ENCODE measurements around the gene PPP2R2C.
A peak's percentile ranks its signal among the peaks of the same experiment; 100 is the strongest.

PPP2R2C gene

DNA sequence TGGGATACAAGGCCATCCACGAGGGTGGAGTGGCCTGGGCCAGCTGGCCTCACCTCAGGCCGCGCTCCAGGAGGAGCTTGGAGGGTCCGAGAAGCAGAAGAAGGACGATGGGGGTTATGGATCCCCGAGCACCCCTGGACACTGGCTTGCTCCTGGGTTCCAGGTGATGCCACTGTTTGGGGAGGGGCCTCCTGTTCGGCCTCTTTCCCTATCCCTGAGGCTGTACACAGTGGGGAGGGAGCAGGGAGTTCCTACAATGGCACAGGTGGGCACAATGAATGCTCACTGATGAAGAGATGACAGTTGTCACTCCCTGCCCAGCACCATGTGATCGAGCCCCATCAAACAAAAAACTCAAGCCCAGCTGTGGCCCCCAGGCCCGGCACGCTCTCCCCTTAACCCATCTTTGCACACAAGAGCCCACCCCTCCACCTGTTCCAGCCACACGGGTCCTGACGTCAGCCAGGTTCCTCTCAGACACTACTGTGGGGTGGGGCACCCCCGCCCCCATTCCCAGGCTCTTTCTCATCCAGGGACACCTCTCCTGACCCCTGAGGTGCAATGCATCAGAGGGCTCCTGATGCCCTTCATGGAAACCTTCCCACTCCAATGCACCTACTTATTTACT, 132.5 kb downstream of the PPP2R2C start:
- DNase-seq = no peak

DNA sequence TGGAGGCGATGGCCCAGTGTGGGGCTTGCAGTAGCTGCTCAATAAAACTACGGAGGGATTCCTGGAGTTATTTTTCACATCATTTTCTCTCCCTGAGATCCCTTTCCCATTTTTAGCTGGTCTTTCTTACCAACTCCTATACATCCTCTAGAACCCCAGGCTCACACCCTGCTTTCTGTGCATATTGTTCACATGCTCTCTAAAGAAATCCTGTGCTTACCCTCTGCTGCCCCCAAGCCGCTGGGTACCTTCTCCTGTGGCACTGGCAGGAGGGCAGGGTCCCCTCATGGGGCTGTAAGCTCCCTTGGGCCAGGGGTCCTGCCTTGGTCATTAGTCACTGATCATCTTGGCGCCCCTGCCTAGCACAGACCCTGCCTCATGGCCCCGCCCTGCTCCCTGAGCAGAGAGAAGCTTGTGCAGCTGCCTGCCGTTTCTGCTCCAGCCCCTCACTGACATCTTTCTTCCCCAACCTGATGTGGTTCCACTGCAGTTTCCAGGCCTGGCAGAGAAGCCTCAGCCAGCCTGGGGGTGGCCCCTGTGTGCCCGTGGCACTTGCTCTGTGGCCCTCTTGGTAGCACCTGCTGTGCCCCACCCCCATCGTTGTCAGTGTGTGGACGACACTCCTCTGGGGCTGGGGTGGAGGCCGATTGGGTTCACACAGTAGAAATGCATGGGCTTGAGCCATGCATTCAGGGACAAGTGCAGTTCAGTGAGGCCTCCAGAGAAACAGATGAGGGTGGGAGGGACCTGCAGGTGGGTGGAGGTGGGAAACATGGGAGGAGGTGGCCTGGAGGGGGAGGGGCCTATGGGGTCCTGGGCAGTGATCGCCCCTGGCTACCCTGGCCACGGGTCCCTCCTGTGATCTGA, 133.2 kb downstream of the PPP2R2C start:
- no peak for DNase-seq

DNA sequence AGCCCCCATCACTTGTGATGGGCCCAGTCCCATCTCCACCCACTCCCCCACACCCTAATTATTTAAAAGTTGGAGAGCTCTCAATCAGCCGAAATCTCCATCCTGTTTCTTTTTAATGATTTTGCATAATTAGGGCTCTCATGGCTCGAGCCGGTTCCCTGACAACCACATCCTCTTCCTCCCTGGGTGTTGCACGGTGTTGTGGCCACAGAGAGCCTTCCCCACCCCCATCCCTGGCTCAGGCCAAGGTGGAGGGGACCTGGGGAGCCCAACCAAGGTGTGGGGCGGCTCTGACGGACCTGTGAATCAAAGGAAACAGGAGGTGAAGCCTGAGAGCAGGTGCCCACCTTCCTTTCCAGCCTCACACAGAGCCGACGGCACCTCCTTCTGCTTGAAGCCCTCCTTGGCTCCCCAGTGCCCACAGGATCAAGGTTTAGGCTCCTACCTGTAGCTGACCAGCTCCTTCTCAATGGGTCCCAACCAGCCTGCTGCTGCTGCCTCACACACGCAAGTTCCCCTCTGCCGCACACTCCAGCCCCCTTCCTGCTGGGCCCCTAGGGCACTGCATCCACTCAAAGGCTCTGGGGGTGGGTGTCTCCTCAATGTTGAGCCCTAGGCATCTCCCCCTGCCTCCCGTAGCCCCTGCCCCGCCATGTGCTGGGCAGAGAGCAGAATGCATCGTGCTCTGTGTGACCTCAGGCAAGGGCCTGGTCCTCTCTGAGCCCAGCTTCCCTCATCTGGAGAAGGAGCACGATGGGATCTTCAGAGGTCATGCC, 134.1 kb downstream of the PPP2R2C start:
- no peak for DNase-seq

DNA sequence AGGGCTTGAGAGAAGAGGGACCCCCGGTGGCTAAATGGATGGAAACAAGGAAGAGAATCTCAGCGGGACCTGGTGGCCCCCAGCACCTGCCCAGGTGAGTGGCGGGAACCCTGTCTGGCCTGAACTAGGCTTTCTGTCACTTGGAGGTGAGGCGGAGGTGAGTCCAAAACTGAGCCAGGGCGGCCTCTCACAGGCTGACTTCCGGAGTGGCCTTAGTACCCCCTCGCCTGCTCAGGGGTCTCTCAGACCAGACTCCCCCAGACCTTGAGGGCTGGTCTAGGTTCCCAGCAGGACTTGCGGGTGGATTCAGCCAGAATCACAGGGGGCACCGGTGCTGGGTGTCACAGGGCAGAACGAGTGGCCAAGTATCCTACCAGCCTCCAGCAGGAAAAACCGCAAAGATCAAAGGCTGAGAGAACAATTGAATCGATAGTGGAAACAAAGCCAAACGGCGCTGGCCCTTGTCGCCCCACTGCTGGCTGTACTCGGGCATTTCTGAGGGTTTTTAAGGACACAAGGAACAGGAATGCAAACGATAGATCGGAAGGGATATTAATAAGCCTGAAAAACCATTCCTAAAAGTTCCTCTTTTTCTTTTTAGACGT, 135.0 kb downstream of the PPP2R2C start:
- DNase-seq = no peak

DNA sequence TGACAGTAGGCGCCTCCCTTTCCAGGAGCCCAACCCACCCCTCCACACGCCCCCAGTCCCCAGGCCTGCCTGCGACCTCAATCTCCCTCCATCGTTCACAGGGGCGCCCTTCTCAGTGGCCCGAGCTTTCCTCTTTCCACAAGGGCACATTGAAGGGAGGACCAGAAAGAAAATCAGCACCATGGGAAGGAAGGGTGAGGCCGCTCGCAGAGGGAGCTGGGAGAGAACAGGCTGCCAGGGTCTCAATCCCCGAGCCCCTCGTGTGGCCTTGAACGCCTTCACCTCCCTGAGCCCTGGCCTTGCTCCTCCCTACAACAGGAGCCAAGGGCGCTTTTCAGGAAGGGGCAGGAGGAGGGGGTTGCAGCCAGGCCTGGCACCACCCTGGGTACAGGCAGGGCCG, 136.2 kb downstream of the PPP2R2C start:
- no peak for DNase-seq

DNA sequence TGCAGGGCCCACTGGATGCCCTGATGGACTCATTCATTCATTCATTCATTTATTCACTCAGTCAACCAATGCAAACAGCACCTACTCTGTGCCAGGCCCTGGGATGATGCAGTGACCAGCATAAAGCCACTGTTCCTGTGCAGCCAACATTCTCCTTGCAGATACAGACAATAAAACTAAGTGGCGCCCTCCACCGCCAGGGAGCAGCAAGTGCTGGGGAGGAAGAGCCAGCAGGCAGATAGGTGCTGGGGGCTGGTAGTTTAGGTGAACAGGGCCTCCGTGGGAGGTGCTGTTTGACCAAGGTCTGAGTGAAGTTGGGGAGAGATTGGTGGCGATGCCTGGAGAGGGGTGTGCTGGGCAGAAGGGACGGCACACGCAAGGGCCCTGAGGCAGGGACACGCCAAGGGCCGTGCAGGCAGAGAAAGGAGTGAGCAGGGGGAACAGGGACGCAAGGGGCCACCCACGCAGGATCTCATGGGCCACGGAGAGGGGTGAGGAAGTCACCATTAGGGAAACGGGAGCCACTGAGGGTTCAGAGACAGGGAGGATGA, 137.3 kb downstream of the PPP2R2C start:
- DNase-seq = no peak

DNA sequence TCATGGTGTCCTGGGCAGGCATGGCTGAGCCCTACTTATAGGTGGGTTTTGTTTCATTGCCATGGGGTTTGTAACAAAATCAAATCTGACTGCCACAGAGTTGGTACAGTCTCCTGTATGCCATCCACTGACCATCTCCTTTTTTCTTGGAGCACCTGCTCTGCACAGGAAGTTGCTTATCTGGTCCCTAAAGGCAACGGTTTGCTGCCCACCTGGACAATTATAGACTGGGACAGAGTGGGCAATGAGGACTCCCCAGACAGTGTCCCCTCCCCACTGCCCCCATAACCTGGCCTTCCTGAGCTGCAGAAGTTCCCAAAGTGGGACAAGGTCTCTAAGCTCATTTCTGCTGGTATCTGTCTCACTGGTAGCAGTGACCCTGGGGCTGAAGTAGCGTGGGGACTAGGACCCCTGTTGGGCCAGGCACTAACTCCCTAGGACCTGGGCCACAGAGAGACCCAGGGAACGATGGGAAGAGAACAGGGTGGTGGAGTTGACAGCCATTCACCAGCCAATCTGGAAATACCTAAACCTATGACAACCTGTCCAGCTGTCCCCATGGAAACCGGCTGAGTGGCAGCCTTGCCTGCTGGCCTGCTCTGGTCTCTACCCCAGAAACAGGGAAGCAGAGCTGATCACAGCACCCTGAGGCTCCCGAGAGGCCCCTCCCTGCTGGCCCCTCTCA, 138.1 kb downstream of the PPP2R2C start:
- no peak for DNase-seq

DNA sequence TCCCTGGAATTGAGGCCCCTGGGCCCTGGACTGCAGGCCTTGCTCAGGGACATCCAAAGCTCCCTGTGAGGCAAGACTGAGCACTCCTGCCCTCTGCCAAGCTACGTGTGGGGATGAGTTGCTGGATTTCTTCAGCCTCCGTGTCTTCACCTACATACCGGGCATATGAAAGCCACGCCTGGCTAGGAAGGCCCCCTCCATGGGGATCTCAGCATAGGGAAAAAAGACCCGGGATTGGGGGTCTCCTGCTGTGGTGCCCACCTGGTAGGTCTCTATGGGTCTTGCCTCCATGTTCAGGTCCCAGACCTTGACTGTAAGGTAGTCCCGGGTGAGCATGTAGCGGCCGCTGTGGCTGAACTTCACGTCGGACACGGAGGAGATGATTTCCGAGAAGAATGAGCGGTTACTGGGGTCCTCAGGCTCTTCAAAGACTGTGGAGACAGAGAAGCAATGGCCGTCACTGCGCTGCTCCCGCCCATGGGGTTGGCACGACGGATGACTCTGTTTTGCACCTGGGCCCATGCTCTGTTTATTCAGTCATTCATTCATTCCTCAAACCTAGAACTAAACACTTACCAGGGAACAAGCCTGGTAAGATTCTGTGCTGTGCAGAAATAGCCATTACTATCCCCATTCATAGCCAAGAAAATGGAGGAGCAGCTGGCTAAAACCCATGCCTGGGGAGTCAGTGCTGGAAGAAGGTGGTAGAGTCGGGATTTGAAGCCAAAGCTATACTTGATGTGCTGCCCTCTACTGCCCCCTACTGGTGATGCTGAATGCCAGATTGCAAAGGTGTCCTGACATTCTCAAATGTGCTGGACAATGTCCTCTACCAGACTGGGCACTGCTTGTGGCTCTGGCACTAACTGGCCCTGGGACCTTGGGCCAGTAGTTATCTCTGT, 138.9 kb downstream of the PPP2R2C start:
- DNase-seq = no peak

DNA sequence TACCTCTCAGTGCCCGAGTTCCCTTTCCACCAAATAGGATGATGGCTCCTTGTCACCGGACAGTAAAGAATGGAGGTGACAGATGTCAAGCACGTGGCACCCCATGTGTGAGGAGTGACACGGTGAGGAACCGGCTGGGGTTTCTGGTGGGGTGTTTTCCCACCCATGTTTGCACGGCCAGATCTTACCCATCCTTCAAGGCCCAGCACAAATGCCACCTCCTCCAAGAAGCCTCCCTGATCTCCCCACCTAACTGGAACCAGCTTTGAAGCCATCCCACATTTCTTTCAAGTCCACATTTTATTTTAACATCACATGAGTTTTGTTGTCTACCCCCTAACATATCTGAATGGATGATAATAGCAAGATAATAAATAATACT, 139.8 kb downstream of the PPP2R2C start:
- DNase-seq = no peak

DNA sequence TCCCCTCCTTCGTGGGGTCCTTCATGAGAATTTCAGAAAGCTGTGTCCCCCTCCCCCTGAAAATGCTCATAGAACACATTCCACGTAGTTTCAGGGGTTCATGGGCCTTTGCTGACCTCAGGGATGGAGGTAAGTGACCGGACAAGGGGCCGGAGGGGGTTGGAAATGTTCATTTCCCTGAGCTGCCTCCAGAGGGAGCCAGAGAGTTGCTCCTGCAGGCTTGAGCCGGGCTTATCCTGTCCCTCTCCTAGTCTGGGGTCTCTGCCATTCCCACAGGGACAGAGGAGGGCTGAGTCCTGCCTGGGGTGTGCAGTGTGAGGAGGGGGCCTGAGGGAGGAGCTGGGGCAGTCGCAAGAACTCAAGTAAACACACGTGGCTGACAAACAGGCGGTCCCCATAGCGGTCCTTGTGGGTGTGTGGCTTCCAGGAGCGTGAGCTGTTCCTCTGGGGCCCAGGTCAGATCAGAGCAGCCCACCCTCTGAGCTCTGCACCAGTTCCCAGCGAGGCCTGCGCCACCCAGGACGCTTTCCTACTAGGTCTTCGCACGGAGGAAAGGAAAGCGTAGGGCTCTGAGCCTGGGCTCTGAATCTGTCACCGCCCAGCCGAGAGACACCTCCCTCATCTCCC, 140.3 kb downstream of the PPP2R2C start:
- no peak for DNase-seq

DNA sequence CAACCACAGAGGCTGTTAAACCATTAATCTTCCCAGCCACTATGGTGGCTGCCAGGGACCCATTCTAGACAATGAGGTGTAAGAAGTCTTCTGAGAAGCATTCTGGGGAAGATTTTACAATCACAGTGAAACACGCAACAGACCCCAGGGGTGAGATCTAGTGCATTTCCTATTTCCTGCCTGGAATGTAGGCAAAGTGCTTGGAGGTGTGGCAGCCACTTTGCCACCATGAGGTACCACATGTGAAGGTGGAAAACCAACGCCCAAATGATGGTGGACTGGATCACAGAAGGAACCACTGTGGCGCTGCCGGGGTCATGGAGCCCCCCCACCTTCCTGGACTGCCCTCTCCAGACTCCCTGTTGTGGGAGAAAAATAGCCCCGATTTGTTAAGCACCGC, 140.9 kb downstream of the PPP2R2C start:
- DNase-seq = no peak

DNA sequence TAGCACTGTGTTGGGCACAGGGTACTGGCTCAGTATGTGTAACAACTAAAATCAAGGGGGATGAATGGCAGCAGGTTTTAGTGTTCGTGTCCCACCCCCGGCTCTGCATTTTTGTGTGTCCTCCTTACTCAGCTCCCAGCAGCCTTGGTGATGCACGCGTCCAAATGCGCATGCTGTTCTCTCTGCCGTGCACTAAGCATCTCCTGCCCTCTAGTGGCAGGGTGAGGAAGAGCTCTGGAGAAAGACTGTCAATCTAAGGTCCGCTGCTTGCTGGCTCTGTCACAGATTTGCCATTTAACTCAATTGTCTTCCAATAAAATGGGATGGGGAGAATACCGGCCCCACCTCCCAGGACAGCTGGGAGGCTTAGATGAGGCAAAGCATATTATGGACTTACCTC, 141.4 kb downstream of the PPP2R2C start:
- no peak for DNase-seq

DNA sequence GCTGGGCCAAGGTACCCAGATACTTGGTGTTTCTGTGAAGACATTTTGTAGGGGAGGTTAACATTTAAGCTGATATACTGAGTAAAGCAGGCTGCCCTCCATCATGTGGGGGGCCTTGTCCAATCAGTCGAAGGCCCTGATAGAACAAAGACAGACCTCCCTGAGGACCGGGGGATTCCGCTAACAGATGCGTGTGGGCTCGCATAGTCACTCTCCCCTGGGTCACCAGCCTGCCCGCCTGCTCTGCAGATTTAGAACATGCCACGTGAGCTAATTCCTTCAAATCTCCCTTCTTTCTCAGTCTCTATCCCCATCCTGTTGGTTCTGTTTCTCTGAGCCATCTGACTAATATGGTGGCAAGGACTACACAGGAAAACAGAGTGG, 142.0 kb downstream of the PPP2R2C start:
- no peak for DNase-seq

DNA sequence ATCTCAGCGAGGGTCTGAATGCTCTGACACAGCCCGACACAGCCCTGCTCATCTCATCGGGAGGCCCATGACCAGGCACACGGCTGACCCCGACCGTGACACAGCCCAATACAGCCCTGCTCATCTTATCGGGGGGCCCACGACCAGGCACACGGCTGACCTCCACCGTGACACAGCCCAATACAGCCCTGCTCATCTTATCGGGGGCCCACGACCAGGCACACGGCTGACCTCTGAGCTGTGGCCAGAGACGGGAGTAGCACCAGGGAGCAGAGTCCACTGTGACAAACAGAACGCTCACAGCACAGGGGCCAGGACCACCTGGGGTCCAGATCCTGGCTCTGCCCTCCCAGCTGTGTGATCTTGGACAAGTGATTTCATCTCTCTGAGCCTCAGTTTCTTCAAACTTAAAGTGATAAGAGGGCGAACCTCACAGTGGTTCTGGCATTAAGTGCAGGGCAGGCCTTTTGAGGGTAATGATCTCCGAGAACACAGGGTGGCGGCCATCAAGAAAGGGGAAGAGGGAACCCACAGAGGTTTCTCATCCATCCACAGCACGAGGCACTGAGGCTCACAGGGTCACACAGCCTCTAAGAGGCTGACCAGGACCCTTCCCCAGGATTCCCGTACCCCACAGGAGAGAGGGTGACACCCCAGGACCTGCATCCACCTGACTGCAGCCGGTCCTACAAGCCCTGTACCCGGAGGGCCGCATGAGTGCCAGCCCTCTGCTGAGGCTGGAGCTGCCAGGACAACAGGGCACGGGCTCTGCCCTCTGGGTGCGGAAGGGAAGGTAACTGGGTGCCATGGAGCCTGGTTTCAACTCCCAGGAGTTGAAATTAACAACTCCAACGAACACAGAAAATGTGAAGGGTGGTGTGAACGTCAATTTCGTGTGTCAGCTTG, 142.7 kb downstream of the PPP2R2C start:
- DNase-seq = no peak

DNA sequence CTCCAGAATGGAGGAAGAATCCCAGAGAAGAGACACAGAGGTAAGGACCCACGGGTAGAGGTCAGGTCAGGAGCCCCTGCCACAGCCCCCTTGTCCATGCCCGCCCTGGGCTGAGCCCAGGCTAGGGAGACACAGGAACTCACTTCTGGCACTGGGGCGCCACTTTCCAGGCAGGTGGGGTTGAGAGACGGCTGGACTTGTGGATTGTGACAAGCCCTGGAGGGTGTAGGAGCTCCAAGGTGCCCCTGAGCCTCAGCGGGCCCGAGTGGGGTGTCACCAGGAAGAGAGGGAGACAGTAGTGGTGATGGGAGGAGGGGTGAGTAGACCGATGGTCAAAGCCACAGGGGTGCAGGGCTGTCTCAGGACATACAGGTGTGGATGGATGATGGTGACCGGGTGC, 143.9 kb downstream of the PPP2R2C start:
- no peak for DNase-seq

DNA sequence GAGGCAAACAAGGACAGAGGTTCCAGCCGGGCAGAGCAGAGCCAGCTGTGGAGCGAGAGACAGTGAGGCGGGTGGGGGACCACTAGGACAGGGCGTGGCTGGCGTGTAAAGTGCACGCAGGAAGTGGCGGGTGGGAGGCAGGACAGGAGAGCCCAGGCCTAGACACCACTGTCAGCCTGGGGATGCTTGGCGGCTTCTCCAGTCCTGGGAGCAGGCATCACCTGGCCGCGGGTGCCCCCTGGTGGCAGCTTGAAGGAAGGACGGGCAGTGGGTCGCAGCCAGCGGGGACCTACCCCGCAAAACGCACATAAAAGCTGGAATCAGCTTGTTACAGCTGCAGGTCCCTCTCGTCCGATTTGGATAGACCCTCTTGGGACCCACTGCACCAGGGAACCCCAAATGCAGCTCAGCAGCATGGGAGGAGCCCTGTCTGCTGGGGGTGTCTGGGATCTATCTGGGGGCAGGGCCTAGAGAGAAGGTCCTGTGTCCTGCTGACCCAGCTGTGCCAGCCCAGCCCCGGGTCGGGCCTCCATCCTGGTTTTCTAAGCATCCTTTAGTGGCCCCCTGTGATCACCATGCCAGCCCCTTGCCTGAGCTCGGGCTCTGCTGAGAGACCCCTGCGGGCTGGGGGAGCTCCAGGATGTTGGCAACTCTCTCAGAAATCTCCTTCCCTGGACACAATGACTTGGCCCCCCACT, 145.0 kb downstream of the PPP2R2C start:
- peak; percentile 53 to 75 for DNase-seq

DNA sequence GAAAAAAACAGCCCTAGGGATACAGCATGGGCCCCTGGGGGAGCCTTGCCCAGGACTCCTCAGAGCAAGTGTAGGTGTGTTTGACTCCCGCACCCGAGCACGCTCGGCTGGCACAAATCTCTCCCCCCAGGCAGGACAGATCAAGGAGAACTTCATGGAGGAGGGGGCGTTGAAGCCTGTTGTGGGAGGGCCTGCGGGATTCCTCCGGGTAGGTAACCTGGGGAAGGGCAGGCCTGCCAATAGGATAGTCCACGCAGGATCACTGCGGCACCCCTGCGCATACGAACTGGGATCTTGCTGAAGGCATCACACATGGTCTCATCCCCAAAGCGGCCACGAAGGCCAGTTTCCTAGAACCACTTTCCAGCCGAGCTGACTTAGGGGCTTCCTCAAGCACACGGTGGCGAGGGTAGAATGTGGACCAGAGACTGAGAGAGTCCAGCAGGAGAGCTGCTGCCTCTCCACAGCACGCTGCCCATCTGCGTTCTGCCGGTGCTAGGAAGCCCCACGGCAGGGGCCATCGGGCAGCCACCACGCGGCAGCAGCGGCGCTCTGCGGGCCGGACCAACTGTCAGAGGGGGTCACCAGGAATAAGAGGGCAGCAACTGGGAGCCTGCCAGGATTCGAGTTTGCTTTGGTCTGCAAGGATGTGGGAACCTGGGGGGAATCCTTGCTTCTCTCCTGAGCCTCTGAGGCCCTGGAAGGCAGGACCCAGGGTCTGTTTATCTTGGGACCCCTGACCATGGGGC, 145.9 kb downstream of the PPP2R2C start:
- DNase-seq = no peak

DNA sequence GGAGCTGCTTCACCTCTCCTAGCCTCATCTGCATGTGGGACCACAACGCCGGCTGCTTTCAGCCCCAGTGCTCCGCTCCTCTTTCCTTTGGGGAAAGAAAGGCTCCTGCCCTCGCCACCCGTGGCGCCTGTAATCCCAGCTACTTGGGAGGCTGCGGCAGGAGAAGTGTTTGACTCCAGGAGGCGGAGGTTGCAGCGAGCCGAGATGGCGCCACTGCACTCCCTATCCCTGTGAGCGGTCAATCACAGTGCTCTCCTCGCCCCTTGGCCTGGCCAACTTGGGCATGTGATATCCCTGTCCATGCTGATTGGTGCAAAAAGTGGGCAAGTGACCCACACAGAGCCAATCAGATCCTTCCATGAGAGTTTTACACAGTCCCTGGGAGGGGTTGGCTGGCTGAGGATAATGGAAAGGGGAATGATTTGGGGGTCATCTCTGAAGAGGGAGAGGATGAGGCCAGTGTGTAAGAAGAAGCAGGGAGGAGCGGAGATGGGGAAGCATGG, 146.6 kb downstream of the PPP2R2C start:
- DNase-seq = no peak
